Activated T-cell treated with anti-CD3 and anti-CD28 coated beads, Interleukin-2, amount 50 U/mL, for 72 hours (primary cell): ENCODE results near the gene GLDC. TPM values are rescaled to one million over a fixed set of nuclear protein-coding genes. Genes with fewer than 3 reads are reported as not detected.

Experiments used
- ATAC-seq, 2 donors: fragments of 150-1000 bp; cut with Tn5 transposase; replicated peaks in 1 of 2; 2 replicates each; pipeline ENCODE4 v1.10.0; 2021; ENCODE audit warnings: moderate library complexity in 2 of 2, mild to moderate bottlenecking in 1 of 2
- DNase-seq, 2 donors: peaks; one replicate each; pipeline ENCODE4 v3.0.0; 2021 to 2022; ENCODE audit warnings: mixed read lengths in 1 of 2
- H3K27ac Mint-ChIP-seq: one replicate; pipeline ENCODE4 v1.8.0; 2022; ENCODE audit warnings: mild to moderate bottlenecking, moderate library complexity, mixed read lengths
- H3K27me3 Mint-ChIP-seq: one replicate; pipeline ENCODE4 v1.8.0; 2022; ENCODE audit warnings: low read depth, mixed read lengths
- H3K36me3 Mint-ChIP-seq, 2 donors: one replicate each; pipeline ENCODE4 v1.8.0; 2022; ENCODE audit warnings: mixed read lengths in 2 of 2, mild to moderate bottlenecking in 1 of 2; ENCODE audit not compliant: insufficient read depth in 2 of 2
- H3K4me1 Mint-ChIP-seq: one replicate; pipeline ENCODE4 v1.8.0; 2022; ENCODE audit warnings: low read depth, mixed read lengths
- H3K4me3 Mint-ChIP-seq, 2 donors: one replicate each; pipeline ENCODE4 v1.8.0; 2022; ENCODE audit warnings: mild to moderate bottlenecking in 2 of 2, mixed read lengths in 2 of 2, moderate library complexity in 2 of 2
- H3K9me3 Mint-ChIP-seq, 2 donors: one replicate each; pipeline ENCODE4 v1.8.0; 2022; ENCODE audit warnings: mixed read lengths in 2 of 2
- total RNA-seq, 2 donors: library from RNA; stranded (reverse); gene quantifications; one replicate each; pipeline ENCODE4 v1.2.3, GENCODE V29; 2022

Gene GLDC
- total RNA-seq, 2 donors from 2014 or later = 1.2 to 5.2 TPM

DNA sequence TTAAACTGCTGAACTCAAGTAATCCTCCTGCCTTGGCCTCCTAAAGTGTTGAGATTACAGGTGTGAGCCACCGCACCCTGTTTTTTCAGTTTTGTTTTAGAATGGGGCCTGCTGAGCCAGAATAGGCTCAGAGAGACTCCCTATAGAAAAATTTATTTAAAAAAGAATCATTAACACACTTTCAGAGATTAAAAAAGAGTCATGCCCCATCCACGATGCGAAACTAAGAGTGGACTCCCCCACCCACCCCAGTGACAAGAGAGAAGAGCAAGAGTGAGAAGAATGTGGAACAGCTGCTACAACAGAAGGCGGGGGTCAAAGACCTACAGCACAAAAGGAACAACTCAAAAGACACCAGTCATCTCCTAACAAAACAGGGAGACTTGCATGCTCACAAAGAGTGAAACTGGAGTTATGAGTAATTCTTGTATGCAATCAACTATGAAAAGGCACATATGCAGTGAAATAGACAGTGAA is 47.2 kb downstream of the GLDC start:
- Mint-ChIP-seq H3K4me1 (peaks cover 11% of the 10 kb centered on the region), H3K9me3 (no peaks in the 10 kb centered on the region), H3K27me3 (no peaks in the 10 kb centered on the region), H3K4me3 (peak overlapping the region in 1 of 2 donors; percentile 39), H3K36me3 (no peaks in the 10 kb centered on the region), H3K27ac (peak overlapping the region; percentile 71)
- ATAC-seq = peak; percentile 96 to 98
- peak; percentile 63 for DNase-seq

DNA sequence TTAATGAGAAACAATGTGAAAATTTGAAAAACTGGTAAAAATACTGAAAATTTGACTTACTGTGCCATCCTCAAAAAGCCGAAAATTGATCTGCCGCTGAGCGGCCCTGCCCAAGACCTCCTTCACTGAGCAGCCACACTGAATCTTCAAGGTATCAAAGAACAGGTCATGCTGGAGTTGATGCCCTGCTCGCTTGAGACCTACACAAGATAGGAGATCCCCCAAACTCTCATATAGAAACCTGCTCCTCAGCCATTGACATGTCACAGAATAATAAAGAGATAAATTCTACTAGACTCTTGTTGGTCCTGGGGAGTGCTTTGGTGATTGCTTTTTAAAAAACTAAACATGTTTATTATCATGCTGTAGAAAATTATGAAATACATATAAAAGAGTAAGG is 52.7 kb downstream of the GLDC start:
- H3K9me3 Mint-ChIP-seq = no peaks in the 10 kb centered on the region
- ATAC-seq = no peak
- no peak overlapping the region for H3K4me3 Mint-ChIP-seq
- no peak for DNase-seq
- H3K27ac Mint-ChIP-seq = no peak overlapping the region
- H3K4me1 Mint-ChIP-seq = no peaks in the 10 kb centered on the region
- H3K27me3 Mint-ChIP-seq = no peaks in the 10 kb centered on the region
- H3K36me3 Mint-ChIP-seq = no peaks in the 10 kb centered on the region

DNA sequence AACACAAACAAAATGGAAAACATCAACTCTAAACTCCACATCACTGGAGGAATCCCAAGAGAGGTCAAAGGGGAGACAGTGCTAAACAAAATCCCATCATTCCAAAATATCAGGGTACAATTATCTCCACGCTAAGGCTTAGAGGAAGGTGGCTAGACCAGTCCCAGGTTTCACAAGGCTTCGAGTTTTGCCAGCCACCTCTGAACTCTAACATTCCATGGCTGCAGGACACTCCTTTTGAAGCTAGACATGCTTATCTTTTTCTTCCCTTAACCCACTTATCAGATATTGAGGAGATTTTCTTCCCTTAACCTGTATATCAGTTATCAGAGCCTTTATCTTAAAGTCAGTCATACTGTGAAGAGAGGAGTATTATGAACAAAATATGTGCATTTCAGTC is 53.3 kb downstream of the GLDC start:
- Mint-ChIP-seq H3K4me1 (no peaks in the 10 kb centered on the region), H3K4me3 (no peak overlapping the region), H3K9me3 (no peaks in the 10 kb centered on the region), H3K27me3 (no peaks in the 10 kb centered on the region), H3K27ac (no peak overlapping the region), H3K36me3 (no peaks in the 10 kb centered on the region)
- no peak for DNase-seq
- ATAC-seq = no peak

DNA sequence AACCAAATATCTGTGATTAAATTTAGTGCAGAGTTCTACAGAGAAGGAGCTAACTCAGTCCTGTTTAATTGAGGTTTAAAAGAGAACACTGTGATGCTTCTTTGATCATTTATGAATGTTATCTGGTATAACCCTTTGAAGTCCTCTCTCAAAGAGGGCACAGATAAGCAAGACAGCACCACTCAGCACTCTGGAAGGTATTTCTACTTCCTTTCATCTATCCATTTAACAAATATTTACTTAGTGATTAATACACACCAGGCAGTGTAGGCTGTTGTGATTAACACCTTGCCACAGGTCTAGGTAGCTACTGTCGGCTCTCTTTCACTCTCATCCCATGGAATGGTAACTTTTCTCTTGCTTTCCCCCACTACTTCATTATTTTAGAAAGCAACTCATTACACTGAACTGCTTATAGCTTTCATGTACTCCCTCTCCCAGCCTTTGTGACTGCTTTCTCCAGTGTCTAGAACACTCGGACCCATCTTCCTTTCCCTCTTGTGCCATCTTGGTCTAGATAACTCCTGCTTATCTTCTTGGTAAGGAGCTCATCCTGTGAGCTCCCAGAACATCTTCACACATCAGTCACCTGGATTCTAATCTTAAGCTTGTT is 54.7 kb downstream of the GLDC start:
- ATAC-seq (no peak), DNase-seq (no peak)
- Mint-ChIP-seq H3K9me3 (no peaks in the 10 kb centered on the region), H3K27ac (no peak overlapping the region), H3K36me3 (no peaks in the 10 kb centered on the region), H3K4me1 (no peaks in the 10 kb centered on the region), H3K27me3 (no peaks in the 10 kb centered on the region), H3K4me3 (no peak overlapping the region)

DNA sequence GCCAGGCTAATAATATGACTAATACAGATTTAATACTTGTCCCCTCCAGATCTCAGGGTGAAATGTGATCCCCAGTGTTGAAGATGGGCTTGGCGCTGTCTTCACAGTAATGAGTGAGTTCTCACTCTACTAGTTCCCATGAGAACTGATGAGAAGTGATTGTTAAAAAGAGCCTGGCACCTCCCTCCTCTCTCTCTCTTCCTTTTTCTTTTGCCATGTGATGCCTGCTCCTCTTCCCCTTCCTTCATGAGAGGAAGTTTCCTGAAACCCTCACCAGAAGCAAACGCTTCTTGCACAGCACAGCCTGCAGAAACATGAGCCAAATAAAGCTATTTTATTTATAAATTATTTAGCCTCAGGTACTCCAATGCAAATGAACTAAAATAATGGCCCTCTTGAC is 55.2 kb downstream of the GLDC start:
- ATAC-seq = no peak
- Mint-ChIP-seq H3K36me3 (no peaks in the 10 kb centered on the region), H3K27ac (no peak overlapping the region), H3K4me1 (no peaks in the 10 kb centered on the region), H3K4me3 (no peak overlapping the region), H3K9me3 (no peaks in the 10 kb centered on the region), H3K27me3 (no peaks in the 10 kb centered on the region)
- DNase-seq = no peak

DNA sequence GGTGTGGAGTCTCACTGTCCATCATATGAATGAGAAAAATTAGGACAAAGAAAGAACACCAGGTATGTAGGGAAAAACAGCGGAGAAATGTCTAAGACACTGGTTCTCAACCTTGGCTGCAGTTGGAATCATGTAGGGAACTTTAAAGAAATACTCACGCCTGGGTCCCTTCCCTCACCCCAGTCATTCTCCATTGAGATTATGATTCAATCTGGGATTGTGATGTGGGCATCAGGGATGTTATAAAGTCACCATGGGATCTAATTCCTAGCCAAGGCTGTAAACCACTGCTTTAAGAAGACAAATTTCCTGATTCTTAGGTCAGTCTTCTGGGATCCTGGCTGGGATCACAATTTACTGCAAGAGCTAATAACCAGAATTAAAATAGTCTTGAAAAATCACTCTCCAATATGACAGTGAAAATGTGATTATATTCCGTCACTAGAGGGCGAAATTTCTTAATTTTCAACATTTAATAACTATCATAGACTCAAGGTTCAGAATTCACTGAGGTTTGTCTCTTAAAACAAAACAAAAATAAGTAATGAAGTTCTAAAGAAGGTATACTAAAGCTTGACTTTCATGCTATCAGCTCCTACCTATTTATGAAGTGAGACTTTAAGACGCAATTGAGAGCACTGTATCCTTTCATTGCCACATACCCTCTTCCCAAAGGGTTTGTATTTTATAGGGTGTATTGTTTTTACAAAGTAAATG is 60.5 kb downstream of the GLDC start:
- no peak overlapping the region for H3K4me3 Mint-ChIP-seq
- H3K27me3 Mint-ChIP-seq = peaks cover 3% of the 10 kb centered on the region
- ATAC-seq = no peak
- no peak overlapping the region for H3K27ac Mint-ChIP-seq
- no peaks in the 10 kb centered on the region for H3K36me3 Mint-ChIP-seq
- H3K4me1 Mint-ChIP-seq = no peaks in the 10 kb centered on the region
- no peaks in the 10 kb centered on the region for H3K9me3 Mint-ChIP-seq
- no peak for DNase-seq

DNA sequence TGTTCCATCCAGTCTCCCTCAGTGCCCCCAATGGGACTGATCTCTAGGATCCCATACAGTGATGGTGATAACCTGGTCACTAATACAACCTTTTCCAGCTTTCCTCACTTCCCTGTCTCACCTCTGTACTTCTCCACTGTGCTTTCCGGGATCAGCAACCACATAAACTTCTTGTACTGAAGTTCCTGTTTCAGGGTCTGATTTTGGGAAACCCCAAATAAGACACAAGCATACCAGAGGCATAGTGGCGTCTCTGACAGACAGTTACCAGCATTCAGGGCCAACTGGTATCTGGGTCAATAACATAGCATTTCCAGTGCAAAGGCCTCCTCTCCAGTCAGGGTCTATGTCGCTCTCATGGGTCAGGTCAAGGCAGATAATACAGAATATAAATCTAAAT is 64.3 kb downstream of the GLDC start:
- Mint-ChIP-seq H3K27me3 (peaks cover 7% of the 10 kb centered on the region), H3K4me3 (no peak overlapping the region), H3K36me3 (no peaks in the 10 kb centered on the region), H3K4me1 (no peaks in the 10 kb centered on the region), H3K9me3 (no peaks in the 10 kb centered on the region), H3K27ac (no peak overlapping the region)
- DNase-seq = no peak
- ATAC-seq = no peak

DNA sequence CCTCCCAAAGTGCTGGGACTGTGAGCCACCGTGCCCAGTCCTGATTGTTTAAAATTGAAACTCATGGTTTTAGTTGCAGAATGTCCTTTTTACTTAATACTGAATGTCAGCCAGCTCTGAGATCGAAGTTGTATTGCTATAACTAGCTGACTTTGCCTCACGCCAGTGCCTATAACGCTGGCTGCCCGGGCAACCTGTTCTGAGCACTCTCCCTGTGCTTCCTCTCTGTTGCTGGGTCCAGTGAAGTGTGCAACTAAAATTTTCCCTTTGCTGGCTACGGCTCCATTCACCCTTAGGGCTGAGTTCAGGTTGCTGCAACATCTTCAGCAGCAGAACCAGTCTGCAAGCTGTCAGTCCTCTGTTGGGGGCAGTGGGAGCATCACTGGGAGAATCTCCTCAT is 65.9 kb downstream of the GLDC start:
- ATAC-seq (no peak), DNase-seq (no peak)
- no peaks in the 10 kb centered on the region for H3K36me3 Mint-ChIP-seq
- H3K4me3 Mint-ChIP-seq = no peak overlapping the region
- H3K4me1 Mint-ChIP-seq = no peaks in the 10 kb centered on the region
- H3K27me3 Mint-ChIP-seq = peaks cover 7% of the 10 kb centered on the region
- H3K9me3 Mint-ChIP-seq = no peaks in the 10 kb centered on the region
- no peak overlapping the region for H3K27ac Mint-ChIP-seq

DNA sequence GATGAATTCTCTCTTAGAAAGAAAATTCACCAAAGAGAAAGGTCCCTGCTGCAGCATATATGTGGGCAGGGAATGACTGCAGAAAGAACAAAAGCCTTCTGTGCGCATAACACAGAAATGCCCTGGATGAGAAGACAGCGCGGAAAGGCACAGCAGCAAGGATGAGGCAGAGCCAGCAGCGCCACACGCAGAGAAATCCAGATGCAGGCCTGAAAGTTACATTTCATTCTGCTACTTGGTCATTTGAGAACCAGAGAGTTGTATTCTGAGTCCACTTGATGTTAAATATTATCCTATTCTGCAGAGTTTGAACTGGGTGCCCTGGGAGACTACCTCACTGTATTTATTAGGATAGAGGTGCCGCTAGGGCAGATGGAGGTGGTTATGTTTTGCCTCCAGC is 68.5 kb downstream of the GLDC start:
- no peaks in the 10 kb centered on the region for H3K9me3 Mint-ChIP-seq
- H3K36me3 Mint-ChIP-seq = no peaks in the 10 kb centered on the region
- H3K27ac Mint-ChIP-seq = no peak overlapping the region
- ATAC-seq (no peak), DNase-seq (no peak)
- H3K4me1 Mint-ChIP-seq = no peaks in the 10 kb centered on the region
- no peak overlapping the region for H3K4me3 Mint-ChIP-seq
- peaks cover 14% of the 10 kb centered on the region for H3K27me3 Mint-ChIP-seq

DNA sequence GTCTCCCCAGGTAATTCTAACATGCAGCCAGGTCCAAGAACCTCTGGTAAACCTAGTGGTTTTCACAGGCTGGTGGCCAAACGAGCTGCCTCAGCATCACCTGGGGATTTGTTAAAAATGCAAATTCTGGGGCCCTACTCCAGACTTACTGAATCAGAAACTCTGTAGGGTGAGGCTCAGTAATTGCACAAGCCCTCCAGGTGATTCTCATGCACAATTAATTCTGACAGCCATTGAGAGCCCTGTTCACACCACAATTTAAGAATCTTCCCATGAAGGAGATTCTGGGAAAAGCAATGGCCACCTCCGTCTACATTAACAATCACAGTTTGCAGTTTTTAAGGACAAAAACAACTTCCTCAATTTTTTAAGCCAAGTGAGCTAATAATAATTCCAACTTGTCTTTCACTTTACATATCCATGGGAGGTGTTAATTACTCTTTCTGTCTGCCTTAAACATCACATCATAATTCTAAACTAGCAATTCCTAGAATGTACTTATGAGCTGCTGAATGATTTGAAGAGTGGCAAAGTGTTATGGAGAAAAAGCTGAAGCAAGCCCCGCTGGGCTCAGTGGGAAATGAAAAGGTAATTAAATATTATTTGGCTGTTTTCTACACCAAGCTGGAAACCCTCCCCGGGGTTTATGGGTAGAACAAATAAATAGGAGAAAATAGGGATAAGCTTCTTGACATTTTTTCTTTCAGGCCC is 70.0 kb downstream of the GLDC start:
- H3K36me3 Mint-ChIP-seq = no peaks in the 10 kb centered on the region
- no peak for ATAC-seq
- no peak for DNase-seq
- H3K4me3 Mint-ChIP-seq = no peak overlapping the region
- H3K4me1 Mint-ChIP-seq = no peaks in the 10 kb centered on the region
- H3K27ac Mint-ChIP-seq = no peak overlapping the region
- peaks cover 24% of the 10 kb centered on the region for H3K27me3 Mint-ChIP-seq
- no peaks in the 10 kb centered on the region for H3K9me3 Mint-ChIP-seq

DNA sequence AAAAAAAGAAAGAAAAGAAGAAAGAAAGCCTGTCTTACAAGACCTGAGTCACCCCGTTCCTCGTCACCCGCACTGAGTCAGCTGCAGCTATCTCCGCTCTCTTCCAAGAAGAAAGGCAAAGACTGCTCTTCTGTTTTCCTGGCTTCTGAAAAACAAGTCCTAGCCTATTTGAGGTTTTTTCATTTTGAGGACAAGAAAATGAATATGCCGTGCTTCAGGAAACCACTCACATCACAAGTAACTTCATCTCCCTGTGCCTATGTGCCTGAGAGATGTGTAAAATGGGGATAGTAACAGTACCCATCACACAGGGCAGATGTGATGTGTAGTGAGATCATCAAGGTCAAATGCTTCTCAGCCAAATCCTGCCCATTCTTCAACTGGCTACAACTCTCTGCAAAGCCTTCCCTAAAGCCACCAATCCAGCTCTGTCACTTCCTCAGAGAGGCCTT is 78.4 kb downstream of the GLDC start:
- H3K36me3 Mint-ChIP-seq = no peaks in the 10 kb centered on the region
- no peaks in the 10 kb centered on the region for H3K9me3 Mint-ChIP-seq
- peak overlapping the region; percentile 59 to 77 for H3K4me3 Mint-ChIP-seq
- ATAC-seq (peak; percentile 66 to 74), DNase-seq (peak; percentile 42 to 59)
- H3K4me1 Mint-ChIP-seq = peaks cover 25% of the 10 kb centered on the region
- peaks cover 9% of the 10 kb centered on the region for H3K27me3 Mint-ChIP-seq
- H3K27ac Mint-ChIP-seq = peak overlapping the region; percentile 86

DNA sequence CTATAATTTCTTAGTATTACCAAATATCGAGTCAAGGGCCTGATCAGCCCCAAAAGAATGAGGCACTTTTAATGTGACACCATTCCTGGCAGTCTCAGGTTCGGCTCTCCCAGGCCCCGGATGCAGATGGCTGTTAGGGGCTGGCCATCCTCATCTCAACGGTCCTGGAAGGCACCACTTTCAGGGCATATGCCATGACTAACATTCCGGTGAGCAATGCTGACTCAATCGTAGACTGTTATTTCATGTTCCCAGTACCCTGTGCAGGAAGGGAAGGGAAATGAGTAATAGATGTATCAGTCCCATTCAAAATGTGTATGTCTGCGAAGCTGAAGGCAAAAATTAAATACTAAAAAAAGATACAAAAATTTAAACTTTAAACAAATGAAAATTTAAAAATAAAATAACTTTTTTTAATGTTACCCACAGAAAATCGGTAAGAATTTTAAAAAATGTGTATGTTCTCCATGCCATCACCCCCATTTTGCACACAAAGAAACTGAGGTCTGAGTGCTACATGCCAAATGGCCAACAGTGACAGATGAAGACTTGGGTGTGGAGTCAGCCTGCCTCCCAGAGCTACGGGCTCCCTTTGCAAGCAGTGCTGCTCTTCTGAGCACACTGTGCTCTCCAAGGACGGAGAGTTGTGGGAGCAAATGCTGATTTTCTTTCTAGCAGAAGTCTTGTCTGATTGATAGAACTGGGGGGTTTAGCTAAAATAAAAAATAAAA is 79.0 kb downstream of the GLDC start:
- Mint-ChIP-seq H3K4me3 (peak overlapping the region; percentile 59 to 77), H3K36me3 (no peaks in the 10 kb centered on the region), H3K27ac (peak overlapping the region; percentile 86), H3K27me3 (peaks cover 7% of the 10 kb centered on the region), H3K9me3 (no peaks in the 10 kb centered on the region), H3K4me1 (peaks cover 25% of the 10 kb centered on the region)
- ATAC-seq = peak; percentile 88 to 89
- DNase-seq = peak; percentile 61 to 63

DNA sequence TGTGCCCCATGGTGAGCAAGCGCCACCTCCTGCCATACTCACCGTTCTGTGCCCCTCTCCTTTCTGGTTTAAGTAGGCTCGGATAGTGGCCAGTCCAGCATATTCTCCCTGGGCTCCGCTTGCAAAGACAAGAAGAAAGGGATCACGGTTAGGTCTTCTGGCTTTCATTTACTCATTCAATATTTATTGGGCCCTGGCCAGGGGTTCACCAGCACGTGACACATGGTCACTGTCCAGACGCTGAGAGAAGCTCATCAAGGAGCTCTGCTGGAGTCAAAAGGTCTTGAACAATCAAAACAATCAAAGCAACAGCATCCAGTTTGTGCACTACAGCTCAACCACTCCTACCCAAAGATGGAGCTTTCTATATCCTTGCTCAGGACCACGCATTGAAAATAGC is 80.2 kb downstream of the GLDC start:
- H3K9me3 Mint-ChIP-seq = no peaks in the 10 kb centered on the region
- DNase-seq (no peak), ATAC-seq (no peak)
- H3K4me1 Mint-ChIP-seq = peaks cover 25% of the 10 kb centered on the region
- H3K36me3 Mint-ChIP-seq = no peaks in the 10 kb centered on the region
- peaks cover 6% of the 10 kb centered on the region for H3K27me3 Mint-ChIP-seq
- peak overlapping the region; percentile 38 for H3K27ac Mint-ChIP-seq
- no peak overlapping the region for H3K4me3 Mint-ChIP-seq
